ENCODE results near the gene TLE2.
"Not testable (repeated sequence)": the region's sequence is repeated elsewhere in the genome, so short reads cannot be mapped to it uniquely, and the experiment has no call there.

TLE2 gene

GRCh38 chr19:3055741-3056416, 26.8 kb upstream of the TLE2 start:
- DNase-seq = peak in 1 of 2 experiments; percentile 22

DNA sequence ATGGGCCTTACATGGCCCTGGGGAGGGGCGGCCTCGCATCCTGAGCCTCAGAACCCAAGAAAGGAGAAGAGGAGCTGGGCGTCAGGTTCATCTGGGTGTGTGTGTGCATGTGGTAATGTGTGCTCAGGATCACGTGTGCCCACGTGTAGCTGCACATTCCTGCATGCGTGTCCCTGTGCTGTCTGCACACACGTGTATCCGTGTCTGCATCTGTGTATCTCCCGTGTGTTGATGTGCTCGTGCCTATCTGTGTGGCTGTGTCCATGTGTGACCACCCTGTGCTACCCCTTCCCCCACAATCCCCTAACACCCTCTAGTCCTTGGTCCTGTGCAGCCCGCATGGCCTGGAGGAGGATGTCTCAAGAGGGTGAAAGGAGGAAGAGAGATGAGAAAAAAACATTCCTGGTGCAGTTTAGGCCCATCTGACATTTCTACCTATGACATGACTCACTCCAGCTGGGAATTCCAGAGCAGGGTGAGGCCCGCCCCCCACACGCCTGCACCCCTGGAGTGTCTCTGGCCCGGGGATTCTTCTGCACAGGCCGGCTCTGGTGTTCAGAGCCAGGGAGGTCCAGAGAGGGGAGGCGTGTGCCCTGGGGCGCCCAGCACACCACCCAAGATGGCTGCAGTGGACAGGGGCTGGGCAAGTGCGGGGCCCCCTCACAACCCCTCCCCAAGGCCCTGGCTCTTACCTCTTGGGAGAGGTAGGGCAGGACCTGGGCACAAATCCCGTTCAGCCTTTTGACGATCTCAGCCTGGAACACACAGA, 26.1 kb upstream of the TLE2 start:
- DNase-seq = no peak

- DNase-seq = no peak
These were observed 25.3 kb upstream of the TLE2 start for GRCh38 chr19:3054265-3054971.

GRCh38 chr19:3053780-3054179, 24.7 kb upstream of the TLE2 start:
- DNase-seq = no peak

DNA sequence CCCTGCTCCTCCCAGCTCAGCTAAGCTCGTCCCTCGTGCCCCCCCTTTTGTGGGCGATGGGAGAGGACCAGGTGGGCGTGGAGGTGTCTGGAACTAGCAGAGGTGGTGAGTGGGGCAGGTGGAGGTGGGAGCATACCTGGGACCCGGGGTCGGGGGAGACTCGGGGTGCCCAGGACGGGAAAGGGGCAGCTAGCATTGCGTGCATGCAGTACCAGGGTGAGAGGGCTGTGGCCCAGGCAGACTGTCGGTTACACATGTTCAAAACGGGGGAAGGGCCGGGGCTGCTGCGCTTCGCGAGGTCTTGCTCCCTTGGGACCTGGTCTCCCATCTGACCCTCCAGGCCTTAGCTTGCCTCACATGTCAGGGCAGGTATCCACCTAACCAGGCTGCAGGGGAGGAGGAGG, 24.1 kb upstream of the TLE2 start:
- DNase-seq = no peak

DNA sequence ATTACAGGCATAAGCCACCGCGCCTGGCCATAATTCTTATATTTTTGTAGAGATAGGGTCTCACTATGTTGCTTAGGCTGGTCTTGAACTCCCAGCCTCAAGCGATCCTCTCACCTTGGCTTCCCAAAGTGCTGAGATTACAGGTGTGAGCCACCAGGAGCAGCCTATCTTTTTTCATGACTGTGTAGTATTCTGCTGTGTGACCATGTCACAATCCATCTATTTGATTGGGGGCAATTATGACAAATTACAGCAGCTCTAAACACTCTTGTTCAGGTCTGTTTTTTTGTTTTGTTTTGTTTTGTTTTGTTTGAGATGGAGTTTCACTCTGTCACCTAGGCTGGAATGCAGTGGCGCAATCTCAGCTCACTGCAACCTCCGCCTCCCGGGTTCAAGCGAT, 20.9 kb upstream of the TLE2 start:
- DNase-seq = not testable (repeated sequence)

DNA sequence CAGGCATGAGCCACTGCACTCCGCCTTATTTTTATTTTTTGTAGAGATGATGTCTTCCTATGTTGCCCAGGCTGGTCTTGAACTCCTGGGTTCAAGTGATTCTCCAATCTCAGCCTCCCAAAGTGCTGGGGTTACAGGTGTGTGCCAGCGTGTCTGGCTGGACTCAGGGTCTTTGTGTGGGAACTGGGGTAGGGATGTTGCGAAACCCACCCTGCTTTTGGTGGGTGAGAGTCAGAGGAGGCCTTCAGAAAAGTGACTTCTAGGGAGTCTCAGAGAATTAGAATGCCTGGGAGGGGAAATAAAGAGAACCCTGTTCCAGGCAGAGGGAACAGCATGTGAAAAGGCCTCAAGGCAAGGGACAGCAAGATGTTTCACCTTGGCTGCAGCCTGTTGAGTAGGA, 20.0 kb upstream of the TLE2 start:
- DNase-seq = no peak

DNA sequence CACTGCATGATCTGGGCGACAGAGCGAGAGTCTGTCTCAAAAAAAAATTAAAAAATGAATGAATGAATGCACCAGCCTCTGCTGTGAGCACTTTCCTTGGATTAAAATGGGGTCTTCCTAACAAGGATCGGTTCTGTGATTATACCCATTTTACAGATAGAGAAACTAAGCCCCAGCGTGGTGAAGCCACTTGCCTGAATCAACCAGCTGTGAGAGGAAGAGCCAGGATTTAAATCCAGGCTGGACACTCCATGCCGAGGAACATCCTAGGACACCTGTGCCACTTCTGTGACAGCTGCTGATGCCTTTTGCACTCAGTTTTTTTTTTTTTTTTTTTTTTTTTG, 19.1 kb upstream of the TLE2 start:
- DNase-seq = no peak

GRCh38 chr19:3047496-3048189, 18.6 kb upstream of the TLE2 start:
- DNase-seq = peak in 1 of 2 experiments; percentile 34

GRCh38 chr19:3046698-3047495, 17.8 kb upstream of the TLE2 start:
- no peak for DNase-seq

DNA sequence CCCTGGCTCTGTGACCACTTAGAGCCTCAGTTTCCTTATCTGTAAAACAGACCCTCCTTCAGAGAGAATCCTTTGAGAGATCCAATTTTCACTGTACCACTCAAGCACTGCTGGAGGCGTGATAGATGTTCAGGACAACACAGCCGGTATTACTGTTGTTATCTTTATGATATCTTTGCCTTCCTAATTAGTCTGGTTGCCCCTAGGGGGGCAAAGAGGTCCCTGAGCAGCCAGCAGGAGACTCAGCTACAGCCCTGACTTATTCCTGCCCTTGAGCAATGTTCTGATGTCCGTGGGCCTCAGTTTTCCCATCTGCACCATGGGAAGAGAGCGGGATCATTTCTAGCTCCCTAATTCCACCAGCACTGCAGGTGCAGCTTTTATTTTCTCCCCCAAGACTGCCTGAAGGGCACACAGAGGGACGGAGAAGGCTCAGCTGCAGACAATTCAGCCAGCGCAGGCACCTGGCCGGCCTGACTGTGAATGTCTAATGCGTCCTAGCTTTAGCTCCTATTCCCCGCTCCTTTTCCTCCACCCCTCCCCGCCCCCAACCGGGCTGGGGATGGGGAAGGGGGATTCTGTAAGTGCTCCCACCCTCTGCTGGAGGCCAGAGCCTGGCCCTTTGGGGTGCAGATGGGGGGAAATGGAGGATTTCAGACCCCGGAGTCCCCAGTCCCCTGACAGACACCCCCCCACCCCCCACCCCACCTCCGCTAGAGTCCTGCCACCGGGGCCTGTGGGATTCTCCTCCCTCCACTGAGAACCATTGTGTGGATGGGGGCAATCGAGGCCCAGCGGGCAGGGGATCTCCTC, 17.0 kb upstream of the TLE2 start:
- DNase-seq = no peak

- DNase-seq = no peak
These were observed 16.1 kb upstream of the TLE2 start for GRCh38 chr19:3045191-3045590.

DNA sequence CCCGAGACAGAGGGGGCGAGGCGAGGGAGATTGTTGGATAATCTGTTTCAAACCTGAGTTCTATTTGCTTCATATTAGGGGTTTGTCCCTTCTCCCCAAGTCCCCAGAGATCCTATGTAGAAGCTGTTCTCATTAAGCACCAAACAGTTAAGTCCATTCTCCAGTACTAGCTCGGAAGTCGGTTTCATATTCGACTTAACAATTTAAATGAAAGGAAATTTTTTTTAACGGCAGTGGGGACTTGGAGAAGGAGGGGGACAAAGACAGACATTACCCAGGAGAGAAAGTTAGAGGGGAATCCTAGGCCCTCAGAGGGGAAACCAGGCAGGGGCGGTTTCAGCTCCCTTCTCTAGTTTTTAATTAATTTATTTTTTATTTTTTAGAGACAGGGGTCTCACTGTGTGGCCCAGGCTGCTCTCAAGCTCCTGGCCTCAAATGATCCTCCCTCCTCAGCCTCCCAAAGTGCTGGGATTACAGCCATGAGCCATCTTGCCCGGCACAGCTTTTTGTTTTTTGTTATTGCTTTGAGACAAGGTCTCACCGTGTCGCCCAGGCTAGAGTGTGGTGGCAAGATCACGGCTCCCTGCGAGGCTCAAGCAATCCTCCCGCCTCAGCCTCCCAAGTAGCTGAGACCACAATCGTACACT, 13.7 kb upstream of the TLE2 start:
- DNase-seq = no peak

DNA sequence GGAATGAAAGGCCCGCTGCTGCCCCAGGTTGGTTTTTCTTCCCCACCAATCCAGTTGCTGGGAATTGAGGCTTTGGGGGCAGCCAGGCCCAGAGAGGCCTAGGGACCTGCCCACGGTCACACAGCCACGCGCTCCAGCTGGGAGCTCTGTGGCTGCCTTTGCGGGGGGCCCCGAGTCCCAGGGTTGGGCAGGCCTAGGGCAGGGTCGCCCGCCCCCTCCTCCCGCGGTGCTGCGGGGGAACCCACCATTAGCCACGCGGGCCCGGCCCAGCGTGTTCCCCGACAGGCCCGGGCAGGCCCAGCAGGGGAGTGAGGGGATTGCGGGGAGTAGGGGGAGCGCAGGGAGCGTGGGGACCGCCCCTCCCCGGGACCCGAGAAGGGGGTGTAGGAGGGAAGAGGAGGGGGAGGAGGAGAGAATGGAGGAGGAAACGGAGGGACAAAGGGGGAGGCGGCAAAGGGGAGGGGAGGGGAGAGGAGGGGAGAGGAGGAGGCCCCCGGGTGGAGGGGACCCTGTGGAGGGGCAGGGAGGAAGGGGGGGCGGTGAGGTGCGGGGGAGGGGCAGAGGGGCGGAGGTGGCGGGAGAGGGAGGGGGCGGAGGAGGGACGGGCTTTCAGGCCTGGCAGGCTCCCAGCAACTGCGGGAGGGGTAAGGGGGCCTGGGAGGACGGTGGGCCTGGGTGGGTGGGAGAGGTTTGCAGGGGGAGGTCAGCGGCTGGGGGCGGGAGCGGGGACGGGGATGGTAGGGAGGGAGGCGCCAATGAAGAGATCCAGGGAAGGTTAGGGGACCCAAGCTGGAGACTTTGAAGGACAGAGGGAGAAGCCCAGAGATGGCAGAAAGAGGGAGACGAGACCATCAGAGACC, 12.9 kb upstream of the TLE2 start:
- no peak for DNase-seq

- no peak for DNase-seq
These were observed 12.2 kb upstream of the TLE2 start for GRCh38 chr19:3041327-3041726.

DNA sequence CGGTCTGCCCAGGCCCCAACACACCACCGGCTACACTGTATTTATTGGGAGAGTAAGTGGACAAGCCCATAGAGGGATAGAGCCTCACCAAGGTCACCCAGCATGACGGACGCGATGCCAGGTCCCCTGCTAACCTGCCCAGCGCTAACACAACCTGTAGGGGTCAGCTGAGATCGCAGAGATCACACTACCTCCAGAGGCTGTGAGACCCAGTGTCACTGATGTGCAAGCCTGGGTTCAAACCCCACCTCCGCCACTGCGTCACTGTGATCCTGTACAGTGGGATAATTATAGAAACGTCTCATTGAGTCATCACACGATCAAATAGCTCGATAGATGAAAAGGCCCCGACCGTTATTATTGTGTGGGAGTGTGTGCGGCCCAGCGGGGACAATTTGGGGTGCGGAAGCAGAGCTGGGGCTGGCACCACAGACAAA, 10.6 kb upstream of the TLE2 start:
- DNase-seq = no peak

GRCh38 chr19:3039125-3039524, 10.0 kb upstream of the TLE2 start:
- DNase-seq = no peak

GRCh38 chr19:3038214-3038613, 9.1 kb upstream of the TLE2 start:
- DNase-seq = no peak

DNA sequence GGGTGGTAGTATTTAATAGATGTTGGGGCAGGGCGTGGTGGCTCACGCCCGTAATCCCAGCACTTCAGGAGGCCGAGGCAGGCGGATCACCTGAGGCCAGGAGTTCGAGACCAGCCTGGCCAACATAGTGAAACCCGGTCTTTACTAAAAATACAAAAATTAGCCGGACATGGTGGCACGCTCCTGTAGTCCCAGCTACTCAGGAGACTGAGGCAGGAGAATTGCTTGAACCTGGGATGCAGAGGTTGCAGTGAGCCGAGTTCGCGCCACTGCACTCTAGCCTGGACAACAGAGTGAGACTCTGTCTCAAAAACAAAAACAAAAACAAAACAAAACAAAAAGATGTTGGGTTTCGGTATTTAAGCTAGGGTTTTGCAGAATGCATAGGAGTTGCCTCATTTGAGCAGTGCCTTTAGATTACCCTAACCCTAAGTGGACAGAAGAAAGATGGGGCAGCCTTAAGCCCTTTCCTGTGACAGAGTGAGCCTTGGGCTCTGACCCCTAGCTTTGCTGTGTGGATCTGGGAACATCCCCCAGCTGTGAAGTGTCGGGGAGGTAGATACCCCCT, 8.0 kb upstream of the TLE2 start:
- not testable (repeated sequence) for DNase-seq
